ENCODE data around the gene LRGUK.

- TF ChIP-seq ZNF274 (IDR thresholded peaks at IDR 0.05; ENCODE audit: low read length), result no peak
- TF ChIP-seq ZNF274 (tag by site-specific recombination; IDR thresholded peaks at IDR 0.05; ENCODE audit: borderline replicate concordance), result no peak
- TF ChIP-seq CTCF (tag by site-specific recombination; IDR thresholded peaks at IDR 0.05), result no peak
- TF ChIP-seq ZNF747 (tag by site-specific recombination; IDR thresholded peaks at IDR 0.05), result no peak
Measured at GRCh38 chr7:134284011-134284410, 156.9 kb downstream of the LRGUK start.

All from HEK293 (cell line).